GM21447 (cell line): ENCODE results near the gene ZNF750.
A peak's percentile ranks its signal among the peaks of the same experiment; 100 is the strongest.

Experiments used
- ATAC-seq: cut with Tn5 transposase; IDR thresholded peaks from one replicate; pipeline ENCODE4 v1.9.1; 2021; ENCODE audit not compliant: unreplicated experiment

ZNF750 gene

DNA sequence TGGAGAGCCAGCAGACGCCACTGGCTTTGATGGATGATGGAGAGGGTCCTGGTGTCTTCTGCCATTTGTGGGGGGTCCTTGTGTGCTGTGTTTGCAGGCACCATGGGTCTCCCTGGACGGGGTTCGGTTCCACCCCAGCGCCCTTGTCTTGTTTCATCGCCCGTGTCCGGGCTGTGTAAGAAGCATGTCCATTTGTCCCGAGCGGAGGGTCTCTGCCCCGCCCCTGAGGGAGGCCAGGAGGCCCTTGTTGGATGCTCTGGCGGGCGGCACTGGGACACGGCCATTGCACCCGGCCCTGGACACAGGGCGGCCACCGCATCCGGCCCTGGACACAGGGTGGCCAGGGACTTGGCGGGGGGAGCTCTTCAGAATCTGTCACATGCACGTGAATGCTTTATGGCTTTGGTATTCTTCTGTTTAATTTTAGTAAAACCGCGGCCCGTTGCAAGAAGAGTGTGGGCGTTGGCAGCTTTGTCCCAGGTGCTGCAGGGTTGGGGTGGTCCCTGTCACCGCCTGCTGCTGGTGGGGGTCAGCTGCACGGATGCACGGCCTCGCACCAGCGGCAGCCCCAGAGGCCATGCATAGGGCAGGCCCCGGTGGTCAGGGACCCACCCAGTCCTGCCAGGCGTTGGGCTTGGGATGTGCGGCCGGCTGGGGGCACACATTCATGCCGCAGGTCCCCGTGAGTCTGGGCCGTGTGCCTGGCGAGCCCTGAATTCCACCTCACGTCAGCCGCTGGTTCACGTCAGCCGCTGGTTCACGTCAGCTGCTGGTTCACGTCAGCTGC is 21.0 kb upstream of the ZNF750 start:
- ATAC-seq = no peak

DNA sequence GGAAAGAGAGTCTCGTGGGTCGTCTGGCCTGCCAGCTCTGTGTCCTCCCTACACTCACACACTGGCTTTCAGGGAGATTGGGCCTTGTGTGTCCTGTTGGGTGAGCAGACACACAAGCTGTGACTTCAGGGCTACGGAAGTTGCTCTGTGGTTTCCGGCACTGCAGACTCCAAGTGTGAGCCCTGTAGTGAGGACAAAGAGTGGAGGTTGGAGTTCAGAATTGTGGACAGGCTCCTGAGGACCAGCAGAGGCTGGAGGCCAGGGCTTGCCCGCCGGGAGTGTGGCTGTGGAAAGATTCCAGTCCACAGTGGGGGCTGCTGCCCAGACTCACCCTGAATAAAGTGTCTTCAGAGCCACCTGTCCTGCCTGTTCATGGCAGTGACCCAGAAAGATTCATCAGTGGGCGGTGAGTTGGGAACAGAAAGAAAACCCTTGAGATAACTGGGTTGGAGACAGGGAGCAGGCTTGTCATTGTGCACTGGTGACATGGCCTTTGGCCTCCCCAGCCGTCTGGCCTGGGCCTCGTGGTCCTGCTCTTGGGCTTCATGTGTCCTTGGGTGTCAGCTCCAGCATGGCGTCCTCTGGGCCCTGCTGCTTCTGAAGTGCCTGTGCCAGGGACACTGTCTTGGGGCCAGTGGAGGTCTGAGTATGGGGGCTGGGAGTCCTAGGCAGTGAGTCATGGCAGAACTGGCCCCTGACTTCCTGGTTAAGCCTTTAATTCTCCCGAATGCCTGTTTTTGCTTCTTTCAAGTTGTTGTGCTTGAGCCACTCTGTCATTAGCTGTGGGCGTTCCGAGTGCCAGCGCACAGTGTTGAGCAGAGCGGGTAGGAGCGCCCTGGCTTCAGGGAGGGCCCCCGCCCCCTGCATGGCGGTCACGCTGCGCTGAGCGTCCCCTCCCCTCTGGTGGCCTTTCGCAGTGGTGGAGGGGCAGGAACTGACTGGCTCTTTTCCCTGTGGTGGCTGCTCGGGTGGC is 19.9 kb upstream of the ZNF750 start:
- ATAC-seq = peak; percentile 40

DNA sequence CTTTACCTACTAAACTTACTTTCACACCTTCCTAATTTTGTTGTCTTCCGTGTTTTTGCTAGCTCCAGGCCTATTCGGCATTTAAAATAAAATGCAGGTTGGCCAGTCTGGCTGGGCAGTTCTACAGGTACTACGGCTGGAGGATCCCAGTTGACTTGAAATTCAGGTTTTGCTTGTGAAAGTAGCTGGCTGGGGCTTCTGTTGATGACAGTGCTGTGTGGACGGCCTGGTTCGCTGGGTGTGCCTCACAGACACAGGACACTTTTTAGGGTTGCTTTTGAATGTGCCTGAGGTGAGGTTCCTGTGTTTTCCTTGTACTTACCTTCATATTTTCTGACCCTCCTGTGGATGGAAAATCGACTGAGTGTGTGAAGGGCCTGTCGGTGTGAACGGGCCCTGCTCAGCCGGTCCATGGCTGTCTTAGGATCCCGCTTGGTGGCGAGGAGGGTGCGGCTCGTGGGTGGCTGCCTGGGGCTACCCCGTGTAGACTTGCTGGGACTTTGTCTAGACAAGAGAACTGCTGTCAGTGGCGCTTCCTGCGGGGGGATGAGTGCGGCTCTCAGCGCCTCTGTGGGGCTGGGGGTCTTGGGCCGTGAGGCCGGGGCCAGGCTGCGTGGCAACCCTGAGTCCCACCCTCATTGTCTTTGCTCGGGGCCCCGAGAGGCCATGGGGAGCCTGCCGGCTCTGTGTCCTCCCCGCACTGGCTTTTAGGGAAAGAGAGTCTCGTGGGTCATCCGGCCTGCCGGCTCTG is 18.7 kb upstream of the ZNF750 start:
- ATAC-seq = no peak

DNA sequence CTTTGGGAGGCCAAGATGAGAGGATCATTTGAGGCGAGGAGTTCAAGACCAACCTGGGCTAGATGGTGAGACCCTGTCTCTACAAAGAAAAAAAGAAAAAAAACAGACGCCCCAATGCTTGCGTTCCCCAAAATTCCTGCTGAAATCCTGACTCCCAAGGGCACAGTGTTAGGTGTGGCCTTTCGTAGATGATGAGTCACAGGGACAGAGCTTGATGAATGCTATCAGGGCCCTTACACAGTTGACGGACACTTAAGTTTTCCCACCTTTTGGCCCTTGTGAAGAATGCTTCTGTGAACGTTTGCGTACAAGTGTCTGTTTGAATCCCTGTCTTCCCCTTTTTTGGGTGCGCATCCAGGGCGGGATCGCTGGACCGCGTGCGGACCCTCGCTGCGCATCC is 16.5 kb upstream of the ZNF750 start:
- ATAC-seq = no peak

DNA sequence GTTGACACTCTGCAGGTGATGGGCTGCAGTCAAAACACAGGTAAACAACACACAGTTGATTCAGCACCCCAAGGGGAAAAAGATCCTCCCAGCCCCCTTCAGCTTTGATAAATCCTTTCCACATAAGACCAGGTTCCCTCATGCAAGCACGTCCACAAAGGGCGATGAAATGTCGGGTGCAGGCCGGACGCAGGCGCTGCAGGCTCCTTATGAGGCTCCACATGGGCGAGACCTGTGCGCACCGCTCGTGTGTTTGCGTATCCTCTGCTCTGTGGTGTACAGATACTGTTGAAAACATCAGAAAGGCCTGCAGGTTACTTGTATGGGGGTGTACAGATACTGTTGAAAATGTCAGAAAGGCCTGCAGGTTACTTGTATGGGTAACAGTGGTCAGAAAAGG is 14.4 kb upstream of the ZNF750 start:
- no peak for ATAC-seq

DNA sequence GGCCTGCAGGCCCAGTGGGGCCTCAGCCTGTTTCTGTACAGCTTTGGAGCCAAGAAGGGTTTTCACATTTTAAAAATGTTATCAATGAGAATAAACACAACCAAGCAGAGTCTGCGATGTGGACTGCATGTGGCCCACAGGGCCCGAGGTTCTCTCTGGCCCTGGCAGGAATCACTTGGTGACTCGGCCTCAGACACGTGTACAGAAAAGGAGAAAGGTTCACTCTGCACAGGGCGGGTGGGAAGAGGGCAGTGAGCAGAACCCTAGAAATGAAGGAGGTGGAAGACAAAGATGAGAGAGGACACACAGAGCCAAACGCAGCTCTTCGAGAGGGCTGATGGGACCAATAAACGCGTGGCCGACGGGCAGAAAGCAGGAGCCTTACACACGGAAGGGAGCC is 11.6 kb upstream of the ZNF750 start:
- ATAC-seq = no peak

DNA sequence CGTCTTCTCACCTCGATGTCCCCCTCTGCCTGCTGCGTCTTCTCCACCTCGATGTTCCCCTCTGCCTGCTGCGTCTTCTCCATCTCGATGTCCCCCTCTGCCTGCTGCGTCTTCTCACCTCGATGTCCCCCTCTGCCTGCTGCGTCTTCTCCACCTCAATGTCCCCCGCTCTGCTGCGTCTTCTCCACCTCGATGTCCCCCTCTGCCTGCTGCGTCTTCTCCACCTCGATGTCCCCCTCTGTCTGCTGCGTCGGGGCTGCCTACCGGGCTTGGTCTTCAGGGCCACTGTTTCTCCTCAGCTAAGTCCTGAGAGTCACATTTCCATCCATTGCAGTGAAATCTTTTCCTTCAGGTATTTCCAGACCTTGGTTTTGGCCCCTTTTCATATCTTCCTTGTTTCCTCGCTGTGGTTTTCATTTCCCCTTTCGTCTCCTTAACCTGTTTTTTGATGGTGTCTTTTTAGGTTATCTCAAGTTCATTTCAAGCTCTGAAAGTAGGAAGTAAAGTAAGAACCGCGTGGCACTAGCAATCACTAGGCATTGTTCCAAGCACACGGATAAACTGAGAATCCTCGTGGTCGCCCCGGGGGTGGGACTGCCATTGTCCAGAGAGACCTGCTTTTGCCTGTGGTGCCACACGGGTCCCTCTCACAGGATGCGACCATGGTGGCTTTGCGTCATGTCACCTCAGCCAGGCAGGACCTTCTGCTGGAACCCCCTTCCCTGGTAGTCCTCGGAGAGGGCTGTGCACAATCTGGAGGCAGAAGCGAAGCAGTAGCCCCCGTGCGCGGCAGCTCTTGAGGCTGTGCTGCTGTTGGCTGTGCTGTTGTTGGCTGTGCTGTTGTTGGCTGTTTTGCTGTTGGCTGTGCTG is 9.5 kb upstream of the ZNF750 start:
- ATAC-seq = no peak

DNA sequence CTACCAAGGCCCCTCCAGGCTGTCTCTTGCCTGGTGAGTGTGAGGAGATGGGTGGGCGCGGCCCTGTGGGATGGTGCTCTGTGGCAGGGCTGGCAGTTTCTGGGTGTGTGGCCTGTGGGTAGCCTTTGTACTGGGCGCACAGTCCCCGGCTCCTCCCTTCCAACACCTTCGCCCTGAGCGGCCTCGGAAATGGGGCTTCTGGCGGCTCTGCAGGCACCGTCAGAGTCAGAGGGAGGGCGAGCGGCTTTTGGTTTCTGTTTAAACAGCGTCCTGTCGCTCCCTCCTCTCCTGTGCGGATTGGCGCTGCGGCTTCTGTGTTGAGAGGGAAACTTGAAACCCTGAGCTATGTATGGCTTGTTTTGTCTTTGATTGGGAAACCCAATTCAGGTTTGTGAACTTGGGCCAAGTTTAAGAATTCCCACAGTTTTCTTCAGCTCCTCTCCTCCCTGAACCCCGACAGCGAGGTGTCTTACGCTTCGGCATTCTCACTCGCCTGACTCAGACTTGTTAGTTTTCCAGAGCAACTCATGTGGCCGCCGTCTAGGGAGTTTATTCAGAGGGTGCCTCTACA is 8.3 kb upstream of the ZNF750 start:
- ATAC-seq = no peak

DNA sequence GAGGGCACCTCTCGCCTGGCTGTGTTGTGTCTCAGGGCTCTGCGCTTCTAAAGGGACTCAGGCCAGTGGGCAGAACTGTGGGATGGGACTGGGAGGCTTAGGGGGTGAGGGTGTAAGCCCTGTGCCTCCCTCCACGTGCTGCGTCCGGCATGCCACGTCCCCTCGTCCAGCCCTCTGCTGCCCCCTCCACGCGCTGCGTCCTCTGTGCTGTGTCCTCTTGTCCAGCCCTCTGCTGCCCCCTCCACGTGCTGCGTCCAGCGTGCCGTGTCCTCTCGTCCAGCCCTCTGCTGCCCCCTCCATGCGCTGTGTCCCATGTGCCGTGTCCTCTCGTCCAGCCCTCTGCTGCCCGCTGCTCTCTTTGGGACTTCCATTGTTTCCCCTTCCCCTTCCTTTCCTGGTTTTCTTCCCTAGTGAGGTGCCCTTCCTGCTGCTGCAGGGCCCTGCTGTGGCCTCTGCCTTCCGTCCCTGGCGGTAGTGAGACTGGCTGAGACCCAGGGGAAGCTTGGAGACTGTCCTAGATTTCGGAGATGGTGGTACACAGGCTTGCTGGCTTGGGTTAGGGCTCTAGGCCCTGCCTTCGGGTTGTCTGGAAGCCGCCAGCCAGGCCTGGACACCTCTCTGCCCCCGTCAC is 6.4 kb upstream of the ZNF750 start:
- no peak for ATAC-seq

DNA sequence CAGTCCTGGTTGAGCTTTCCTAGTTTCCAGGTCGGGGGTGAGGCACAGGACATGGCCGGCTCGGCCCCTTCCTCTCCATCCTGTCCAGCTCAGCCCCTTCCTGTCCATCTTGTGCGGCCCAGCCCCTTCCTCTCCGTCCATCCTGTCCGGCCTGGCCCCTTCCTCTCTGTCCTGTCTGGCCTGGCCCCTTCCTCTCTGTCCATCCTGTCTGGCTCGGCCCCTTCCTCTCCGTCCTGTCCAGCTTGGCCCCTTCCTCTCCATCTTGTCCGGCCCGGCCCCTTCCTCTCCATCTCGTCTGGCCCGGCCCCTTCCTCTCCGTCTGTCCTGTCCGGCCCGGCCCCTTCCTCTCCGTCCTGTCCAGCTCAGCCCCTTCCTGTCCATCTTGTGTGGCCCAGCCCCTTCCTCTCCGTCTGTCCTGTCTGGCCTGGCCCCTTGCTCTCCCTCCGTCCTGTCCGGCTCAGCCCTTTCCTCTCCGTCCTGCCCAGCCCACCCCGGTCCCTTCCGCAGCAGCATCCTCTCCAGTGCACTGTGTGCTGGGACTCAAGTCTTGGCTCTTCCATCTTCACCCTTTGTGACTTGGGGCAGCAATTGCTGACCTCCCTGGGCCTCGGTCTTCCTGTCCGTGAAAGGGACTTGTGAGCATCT is 5.5 kb upstream of the ZNF750 start:
- ATAC-seq = no peak

DNA sequence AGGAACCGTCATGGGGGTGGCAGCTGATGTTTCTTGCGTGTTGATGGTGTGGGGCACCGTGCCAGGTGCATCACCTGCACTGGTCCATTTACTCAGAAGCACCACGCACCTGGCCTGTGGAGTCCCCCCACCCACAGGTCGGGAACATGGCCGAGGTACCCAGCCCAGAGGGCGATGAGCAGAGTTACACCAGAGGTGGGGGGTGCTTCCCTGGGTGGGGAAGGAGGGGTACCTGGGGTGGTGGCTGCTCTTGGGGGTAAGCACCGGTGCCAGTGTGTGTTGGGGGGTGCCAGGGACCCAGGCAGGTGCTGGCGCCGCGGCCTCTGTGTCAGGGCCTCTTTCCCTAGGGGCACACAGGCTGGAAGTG is 5.0 kb upstream of the ZNF750 start:
- ATAC-seq = no peak

DNA sequence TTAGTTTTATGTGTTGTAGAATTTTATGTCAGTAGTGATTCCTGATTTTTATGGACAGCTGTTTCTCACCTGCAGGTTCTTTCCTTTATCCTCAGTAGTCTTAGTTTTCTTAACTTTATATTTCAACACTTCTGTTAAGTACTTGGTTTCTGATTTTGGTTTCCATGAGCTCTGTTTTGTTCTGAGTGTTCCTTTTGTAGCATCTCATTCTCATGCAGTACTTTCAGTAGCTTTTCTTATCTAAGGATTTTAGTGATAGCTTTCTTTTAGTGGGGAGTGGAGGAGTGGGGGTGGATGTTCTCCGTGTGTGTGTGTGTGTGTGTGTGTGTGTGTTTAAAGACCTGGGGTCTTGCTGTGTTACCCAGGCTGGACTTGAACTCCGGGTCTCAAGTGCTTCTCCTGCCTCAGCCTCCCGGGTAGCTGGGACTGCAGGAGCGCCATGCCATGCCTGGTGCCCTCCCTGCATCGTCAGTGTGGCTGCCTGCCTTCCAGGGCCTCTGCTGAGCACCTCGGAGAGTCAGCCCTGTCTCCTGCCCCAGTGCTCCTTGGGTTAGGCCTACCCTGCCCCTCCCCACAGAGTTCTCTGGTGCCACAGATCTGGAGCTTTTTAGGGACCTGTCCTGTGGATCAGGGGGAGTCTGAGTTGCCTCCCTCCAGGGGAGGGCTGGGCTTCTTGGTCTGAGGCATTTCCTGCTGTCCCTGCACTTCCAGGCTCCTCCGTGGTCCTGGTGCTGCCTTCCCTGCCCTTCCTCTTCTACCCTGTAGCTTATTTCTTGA is 4.3 kb upstream of the ZNF750 start:
- no peak for ATAC-seq

DNA sequence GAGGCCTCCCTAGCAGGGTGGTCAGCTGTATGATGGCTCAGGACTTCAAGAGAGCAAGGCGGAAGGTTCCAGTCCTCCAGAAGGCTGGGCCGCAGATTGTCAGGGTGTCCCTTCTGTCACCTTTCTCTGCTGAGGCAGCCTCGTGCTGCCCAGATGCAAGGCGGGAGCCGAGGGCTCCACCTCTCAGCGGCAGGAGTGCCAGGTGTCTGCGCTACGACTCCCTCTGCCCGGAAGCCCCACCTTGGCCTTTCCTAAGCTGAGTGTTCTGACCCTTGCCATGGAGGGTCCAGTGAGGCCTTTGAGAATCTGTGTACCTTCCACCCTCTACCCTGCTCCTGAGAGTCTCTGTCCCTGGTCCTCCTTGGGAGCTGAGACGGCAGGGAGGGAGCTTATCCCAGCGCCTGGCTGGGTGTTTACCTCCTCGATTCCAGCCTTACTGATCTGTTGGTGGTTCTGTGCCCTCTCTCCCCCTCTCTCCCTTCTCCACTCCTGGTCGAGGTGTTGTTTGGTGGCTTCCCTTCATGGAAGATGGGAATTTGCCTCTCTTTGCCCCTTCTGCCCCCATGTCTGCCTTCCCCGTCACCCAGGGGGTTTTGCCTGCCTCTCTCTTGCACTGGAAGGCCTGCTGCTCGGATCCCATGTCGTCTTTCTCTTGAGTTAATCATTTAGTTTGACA is 2.2 kb upstream of the ZNF750 start:
- ATAC-seq = no peak

DNA sequence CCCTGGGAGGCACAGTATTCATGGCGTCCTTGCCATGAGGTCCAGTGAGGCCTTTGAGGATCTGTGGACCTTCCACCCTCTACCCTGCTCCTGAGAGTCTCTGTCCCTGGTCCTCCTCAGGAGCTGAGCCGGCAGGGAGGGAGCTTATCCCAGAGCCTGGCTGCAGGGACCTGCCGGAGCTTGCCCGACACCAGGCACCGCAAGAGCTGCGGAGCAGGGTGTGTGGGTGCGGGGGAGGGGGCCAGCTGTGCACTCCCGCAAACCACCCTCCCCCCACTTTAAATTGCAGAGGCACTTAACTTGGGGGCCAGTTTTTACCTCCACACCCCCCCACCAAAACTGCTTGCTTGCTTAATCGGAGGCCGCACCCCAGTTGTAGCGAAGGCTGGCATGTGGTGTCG is 609 bp upstream of the ZNF750 start:
- no peak for ATAC-seq

DNA sequence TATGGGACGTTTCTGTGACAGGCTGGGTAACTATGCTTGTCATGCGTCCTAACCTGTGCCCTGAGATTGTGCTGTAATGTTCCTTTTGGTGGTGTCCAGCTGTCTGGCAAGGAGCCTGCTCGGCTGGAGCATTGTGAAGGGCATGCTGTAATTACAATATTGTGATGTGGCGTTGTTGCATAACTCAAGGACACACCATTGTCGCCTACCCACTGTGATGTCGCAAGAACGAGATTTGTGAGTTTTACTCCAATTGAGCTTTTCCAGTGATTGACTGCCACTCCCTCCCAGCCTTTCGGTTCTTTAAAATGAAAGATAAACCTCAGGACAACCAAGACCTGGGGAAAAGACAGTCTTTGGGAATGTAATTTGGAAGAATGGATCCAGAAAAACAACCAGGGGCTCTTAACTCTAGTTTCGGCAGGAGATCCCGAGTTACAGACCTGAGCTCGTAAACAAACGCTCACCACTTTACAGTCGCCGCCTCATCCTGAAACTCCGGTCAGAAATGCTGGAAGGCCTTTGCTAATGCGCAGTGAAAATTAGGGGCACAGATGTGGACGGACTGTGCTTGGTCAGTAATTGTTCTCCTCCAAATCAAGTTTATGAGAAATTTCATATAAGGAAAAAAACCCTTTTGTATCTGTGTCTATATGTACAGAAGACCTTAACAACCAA is 1.3 kb downstream of the ZNF750 start:
- no peak for ATAC-seq

DNA sequence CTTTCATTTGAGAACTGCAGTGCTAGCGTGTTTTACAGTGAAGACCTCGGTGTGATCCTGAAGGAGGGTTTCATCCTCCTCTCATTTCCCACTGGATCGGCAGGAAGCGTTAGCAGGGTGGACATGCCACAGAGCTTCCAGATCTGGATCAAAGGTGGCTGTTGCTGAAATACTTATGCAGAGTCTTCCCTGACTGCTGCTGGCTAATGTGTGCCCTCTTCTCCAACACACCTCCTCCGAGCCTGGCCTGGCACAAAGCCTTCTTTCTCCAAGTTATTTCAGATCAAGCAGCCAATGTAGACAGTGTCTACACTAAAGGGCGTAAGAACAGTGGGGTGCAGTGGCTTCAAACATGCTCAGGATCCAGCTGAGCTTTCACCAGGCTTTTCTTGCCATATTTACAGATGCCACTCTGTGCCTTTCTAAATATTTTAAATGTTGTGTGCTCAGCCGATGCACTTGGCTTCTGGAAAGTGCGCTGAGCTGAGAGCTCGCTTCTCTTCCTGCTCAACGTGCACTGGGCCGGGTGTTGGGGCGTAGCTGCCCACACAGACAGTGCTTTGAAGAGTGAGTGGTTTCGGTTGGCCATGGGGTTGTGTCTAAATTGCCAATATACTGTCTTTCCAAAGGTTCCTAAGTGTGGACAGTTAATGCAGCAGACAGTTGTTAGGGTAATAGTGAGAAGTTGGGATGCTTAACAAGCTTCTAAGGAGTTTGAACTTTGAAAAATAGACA is 2.1 kb downstream of the ZNF750 start:
- ATAC-seq = no peak
